ENCODE measurements around the gene LCE1F.
A peak's percentile ranks its signal among the peaks of the same experiment; 100 is the strongest.

LCE1F gene

GRCh38 chr1:152741656-152742055 is 33.3 kb upstream of the LCE1F start:
- TF ChIP-seq CTCF (IDR thresholded peaks at IDR 0.05; ENCODE audit: insufficient read depth, low read length, missing control alignments): no peak
- DNase-seq (ENCODE audit: low read depth, low spot score): no peak
- POLR2A ChIA-PET: no interaction called here
- CTCF ChIA-PET: interaction anchor here (1.3 kb wide), 1 partner anchor 36 kb away, joined by 3 read pairs; no protein-coding TSS in a partner anchor
- no peak overlapping the region for H3K4me3 ChIP-seq (ENCODE audit: low read depth, low read length)

GRCh38 chr1:152743371-152744145 is 31.4 kb upstream of the LCE1F start:
- CTCF ChIA-PET: no interaction called here
- no peak overlapping the region for H3K4me3 ChIP-seq (ENCODE audit: low read depth, low read length)
- POLR2A ChIA-PET: no interaction called here
- no peak for TF ChIP-seq CTCF (IDR thresholded peaks at IDR 0.05; ENCODE audit: insufficient read depth, low read length, missing control alignments)
- DNase-seq (ENCODE audit: low read depth, low spot score): no peak

- H3K4me3 ChIP-seq (ENCODE audit: low read depth, low read length): no peak overlapping the region
- no peak for TF ChIP-seq CTCF (IDR thresholded peaks at IDR 0.05; ENCODE audit: insufficient read depth, low read length, missing control alignments)
- ChIA-PET CTCF (no interaction called here), POLR2A (no interaction called here)
- no peak for DNase-seq (ENCODE audit: low read depth, low spot score)
Measured at GRCh38 chr1:152745289-152745704, 29.6 kb upstream of the LCE1F start.

GRCh38 chr1:152745765-152746444 is 29.0 kb upstream of the LCE1F start:
- no peak for TF ChIP-seq CTCF (IDR thresholded peaks at IDR 0.05; ENCODE audit: insufficient read depth, low read length, missing control alignments)
- CTCF ChIA-PET: no interaction called here
- DNase-seq (ENCODE audit: low read depth, low spot score): no peak
- no peak overlapping the region for H3K4me3 ChIP-seq (ENCODE audit: low read depth, low read length)
- POLR2A ChIA-PET: no interaction called here

- no peak overlapping the region for H3K4me3 ChIP-seq (ENCODE audit: low read depth, low read length)
- ChIA-PET POLR2A (no interaction called here), CTCF (no interaction called here)
- no peak for DNase-seq (ENCODE audit: low read depth, low spot score)
- no peak for TF ChIP-seq CTCF (IDR thresholded peaks at IDR 0.05; ENCODE audit: insufficient read depth, low read length, missing control alignments)
Measured at GRCh38 chr1:152747831-152748230, 27.1 kb upstream of the LCE1F start.

- CTCF ChIA-PET: interaction anchor here (0.9 kb wide), 1 partner anchor 13 kb away, joined by 3 read pairs; no protein-coding TSS in a partner anchor
Measured at GRCh38 chr1:152752225-152752624, 22.7 kb upstream of the LCE1F start.

More at GRCh38 chr1:152752225-152752624, 22.7 kb upstream of the LCE1F start:
- DNase-seq (ENCODE audit: low read depth, low spot score): peak; percentile 33
- no peak for TF ChIP-seq CTCF (IDR thresholded peaks at IDR 0.05; ENCODE audit: insufficient read depth, low read length, missing control alignments)
- H3K4me3 ChIP-seq (ENCODE audit: low read depth, low read length): no peak overlapping the region
- POLR2A ChIA-PET: no interaction called here

Measured in AG04449 (cell line).